ENCODE measurements around the gene TMEM233. TPM values are rescaled to one million over a fixed set of nuclear protein-coding genes. Genes with fewer than 3 reads are reported as not detected.
A peak's percentile ranks its signal among the peaks of the same experiment; 100 is the strongest.

Gene TMEM233
- polyA plus RNA-seq, 1 of the 3 experiments (the other 2 are of a cell fraction), result 2.6 TPM

DNA sequence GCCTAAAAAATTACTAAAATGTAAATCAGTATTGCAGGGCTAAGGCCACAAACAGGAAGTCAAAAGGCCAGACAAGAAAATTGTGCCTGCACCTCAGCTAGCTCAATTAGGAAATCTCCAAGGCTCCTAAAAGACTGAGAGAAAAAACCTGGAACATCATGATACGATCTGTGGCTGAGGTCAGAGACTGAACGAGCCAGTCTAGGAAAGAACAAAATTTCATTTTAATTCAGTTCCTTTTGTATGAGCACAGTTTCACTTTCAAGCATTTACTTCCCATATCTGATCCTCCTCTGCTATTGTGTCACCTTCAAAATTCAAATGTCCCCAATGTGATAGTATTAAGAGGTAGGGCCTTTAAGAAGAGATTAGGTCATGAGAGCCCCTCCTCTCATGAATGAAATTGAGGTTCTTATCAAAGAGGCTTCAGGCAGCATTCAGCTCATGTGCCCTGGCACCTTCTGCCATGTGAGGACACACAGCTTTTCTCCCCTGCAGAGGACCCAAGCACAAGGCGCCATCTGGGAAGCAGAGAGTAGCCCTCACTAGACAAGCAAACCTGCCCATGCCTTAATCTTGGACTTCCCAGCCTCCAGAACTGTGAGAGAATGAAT, 89.2 kb downstream of the TMEM233 start:
- ChIA-PET CTCF (interaction anchor here (2.5 to 2.8 kb wide), 2 partner anchors 12 to 15 kb away, joined by 10 to 15 read pairs; partner anchors contain the start of gene PRKAB1), POLR2A (no interaction called here)
- Histone ChIP-seq H3F3A (replicated peaks; ENCODE audit: insufficient read depth) (peaks cover 25% of the 10 kb centered on the region), H4K20me1 (ENCODE audit: insufficient read depth) (no peaks in the 10 kb centered on the region), H3K36me3 (replicated peaks in 1 of 2; ENCODE audit: control insufficient read depth in 1 of 2, insufficient read depth in 2 of 2, low read length in 1 of 2) (peaks cover 22 to 49% of the 10 kb centered on the region in 2 experiments), H3K27ac (ENCODE audit: low read depth in 2 of 2, low read length in 1 of 2) (peak overlapping the region in 1 of 2 experiments; percentile 41; a peak in 1 of 4 replicates), H3K4me3 (ENCODE audit: low read depth in 2 of 2, low read length in 1 of 2) (no peak overlapping the region), H3K4me1 (ENCODE audit: control insufficient read depth in 1 of 2, insufficient read depth in 2 of 2, low read depth in 1 of 2, low read length in 1 of 2) (no peaks in the 10 kb centered on the region; a peak in 1 of 4 replicates), H3K9me2 (no peaks in the 10 kb centered on the region), H3K79me2 (ENCODE audit: insufficient read depth) (no peaks in the 10 kb centered on the region), H3K27me3 (ENCODE audit: insufficient read depth) (no peaks in the 10 kb centered on the region), H3K9ac (no peak overlapping the region), H3K4me2 (no peak overlapping the region), H3K9me3 (no peaks in the 10 kb centered on the region), H2AFZ (ENCODE audit: low read depth) (no peak overlapping the region)
- WGBS (ENCODE audit: low lambda C conversion rate), result 96% methylated on average over 3 of the region's 3 CpGs
- DNase-seq, result no peak
- no peak for TF ChIP-seq POLR2AphosphoS5 (IDR thresholded peaks at IDR 0.05; ENCODE audit: low read depth, low read length)
- TF ChIP-seq NFIC (IDR thresholded peaks at IDR 0.05; ENCODE audit: borderline replicate concordance), result no peak
- TF ChIP-seq REST (IDR thresholded peaks at IDR 0.05; ENCODE audit: low read depth, low read length), result no peak
- TF ChIP-seq TCF12 (IDR thresholded peaks at IDR 0.05), result no peak
- TF ChIP-seq EP300 (IDR thresholded peaks at IDR 0.05; ENCODE audit: borderline replicate concordance in 1 of 2, low read depth in 1 of 2, low read length in 1 of 2), result no peak
- no peak for TF ChIP-seq MEF2A (IDR thresholded peaks at IDR 0.05; ENCODE audit: borderline replicate concordance, low read depth)
- TF ChIP-seq FOXM1 (IDR thresholded peaks at IDR 0.05; ENCODE audit: low read depth), result no peak
- no peak for TF ChIP-seq GATA2 (CRISPR knock-in tag; IDR thresholded peaks at IDR 0.05)
- no peak for TF ChIP-seq RAD21 (IDR thresholded peaks at IDR 0.05; ENCODE audit: low read length)

- POLR2A ChIA-PET, result no interaction called here
- peaks cover 16 to 43% of the 10 kb centered on the region in 2 experiments for H3K36me3 ChIP-seq (replicated peaks in 1 of 2; ENCODE audit: control insufficient read depth in 1 of 2, insufficient read depth in 2 of 2, low read length in 1 of 2)
- H3K4me1 ChIP-seq (ENCODE audit: control insufficient read depth in 1 of 2, insufficient read depth in 2 of 2, low read depth in 1 of 2, low read length in 1 of 2), result no peaks in the 10 kb centered on the region; a peak in 1 of 4 replicates
- no peaks in the 10 kb centered on the region for H4K20me1 ChIP-seq (ENCODE audit: insufficient read depth)
- H3K4me3 ChIP-seq (ENCODE audit: low read depth in 2 of 2, low read length in 1 of 2), result no peak overlapping the region
- peak overlapping the region in 1 of 2 experiments; percentile 41; a peak in 1 of 4 replicates for H3K27ac ChIP-seq (ENCODE audit: low read depth in 2 of 2, low read length in 1 of 2)
- peaks cover 25% of the 10 kb centered on the region for H3F3A ChIP-seq (replicated peaks; ENCODE audit: insufficient read depth)
- TF ChIP-seq PBX3 (IDR thresholded peaks at IDR 0.05), result no peak
- no peak for TF ChIP-seq EZH2phosphoT487 (IDR thresholded peaks at IDR 0.05; ENCODE audit: borderline replicate concordance, low read depth)
- no peak for TF ChIP-seq USF1 (IDR thresholded peaks at IDR 0.05; ENCODE audit: borderline replicate concordance, low read depth)
- 0 out of 2 replicates have a peak, but pooled peaks have one; percentile 18 for TF ChIP-seq NFIC (IDR thresholded peaks at IDR 0.05; ENCODE audit: borderline replicate concordance)
- no peak for TF ChIP-seq YY1 (IDR thresholded peaks at IDR 0.05; ENCODE audit: low read depth)
- no peak for TF ChIP-seq FOXM1 (IDR thresholded peaks at IDR 0.05; ENCODE audit: low read depth)
- H3K9ac ChIP-seq, result no peak overlapping the region
- no peaks in the 10 kb centered on the region for H3K9me3 ChIP-seq
- no peaks in the 10 kb centered on the region for H3K79me2 ChIP-seq (ENCODE audit: insufficient read depth)
- no peak overlapping the region for H3K4me2 ChIP-seq
- H3K9me2 ChIP-seq, result no peaks in the 10 kb centered on the region
- no peak for DNase-seq
- no peak overlapping the region for H2AFZ ChIP-seq (ENCODE audit: low read depth)
- no peaks in the 10 kb centered on the region for H3K27me3 ChIP-seq (ENCODE audit: insufficient read depth)
- 61% methylated on average over 6 of the region's 6 CpGs for WGBS (ENCODE audit: low lambda C conversion rate)
- CTCF ChIA-PET, result interaction anchor here (2.8 kb wide), 1 partner anchor 15 kb away, joined by 15 read pairs; the partner anchor contains the start of gene PRKAB1
Observed at GRCh38 chr12:119683413-119683812, 89.8 kb downstream of the TMEM233 start.
